Skeletal muscle cell (primary cell): ENCODE data around the gene CRACR2B.

ENCODE experiments used
- DNase-seq: peaks from one replicate; pipeline ENCODE4 v3.0.0-alpha.2; 2010; ENCODE audit warnings: low read depth
- H3K4me3 ChIP-seq: 2 replicates; pipeline ENCODE4 v1.5.1; 2011; ENCODE audit warnings: low read depth, mild to moderate bottlenecking, control low read depth, low read length, moderate library complexity

CRACR2B gene

GRCh38 chr11:847876-848275 is 20.2 kb downstream of the CRACR2B start:
- no peak for DNase-seq

GRCh38 chr11:848380-848931 is 20.7 kb downstream of the CRACR2B start:
- DNase-seq: no peak
- no peak overlapping the region for H3K4me3 ChIP-seq

More at GRCh38 chr11:847876-848275, 20.2 kb downstream of the CRACR2B start:
- H3K4me3 ChIP-seq: no peak overlapping the region

GRCh38 chr11:849104-849824 is 21.5 kb downstream of the CRACR2B start:
- peak overlapping the region; percentile 53 for H3K4me3 ChIP-seq
- no peak for DNase-seq

- no peak for DNase-seq
- H3K4me3 ChIP-seq: peak overlapping the region; percentile 53
Measured at GRCh38 chr11:849951-850774, 22.4 kb downstream of the CRACR2B start.

GRCh38 chr11:850775-851763 is 23.4 kb downstream of the CRACR2B start:
- H3K4me3 ChIP-seq: peak overlapping the region; percentile 53
- no peak for DNase-seq

GRCh38 chr11:852762-853161 is 25.0 kb downstream of the CRACR2B start:
- H3K4me3 ChIP-seq: no peak overlapping the region
- DNase-seq: no peak

GRCh38 chr11:853682-854448 is 26.1 kb downstream of the CRACR2B start:
- no peak for DNase-seq
- H3K4me3 ChIP-seq: no peak overlapping the region

GRCh38 chr11:854601-855329 is 27.0 kb downstream of the CRACR2B start:
- no peak overlapping the region for H3K4me3 ChIP-seq
- DNase-seq: no peak

- no peak overlapping the region for H3K4me3 ChIP-seq
- no peak for DNase-seq
Measured at GRCh38 chr11:855330-855674, 27.6 kb downstream of the CRACR2B start.

- no peak overlapping the region for H3K4me3 ChIP-seq
- DNase-seq: no peak
Measured at GRCh38 chr11:855796-856195, 28.1 kb downstream of the CRACR2B start.

- no peak overlapping the region for H3K4me3 ChIP-seq
- no peak for DNase-seq
Measured at GRCh38 chr11:856397-856796, 28.7 kb downstream of the CRACR2B start.

- no peak for DNase-seq
- H3K4me3 ChIP-seq: no peak overlapping the region
Measured at GRCh38 chr11:858053-858761, 30.5 kb downstream of the CRACR2B start.

GRCh38 chr11:858762-859339 is 31.1 kb downstream of the CRACR2B start:
- DNase-seq: no peak
- peak overlapping the region; percentile 11 for H3K4me3 ChIP-seq

GRCh38 chr11:859394-860131 is 31.8 kb downstream of the CRACR2B start:
- DNase-seq: peak; percentile 83
- peak overlapping the region; percentile 36 for H3K4me3 ChIP-seq

GRCh38 chr11:860234-861104 is 32.8 kb downstream of the CRACR2B start:
- no peak for DNase-seq
- no peak overlapping the region for H3K4me3 ChIP-seq

- no peak for DNase-seq
- H3K4me3 ChIP-seq: no peak overlapping the region
Measured at GRCh38 chr11:861105-861479, 33.4 kb downstream of the CRACR2B start.
